SU-DHL-6 (cell line): ENCODE measurements around the gene RUSC2.

Experiments used
- EZH2phosphoT487 ChIP-seq: fragments of 200-600 bp; sonication (generic), shearing (Covaris generic); conservative IDR thresholded peaks from 2 replicates; pipeline ENCODE4 v1.6.1; 2018; ENCODE audit warnings: mild to moderate bottlenecking, antibody characterized with exemption, low read length, moderate library complexity, mixed read lengths
- TF ChIP-seq, protein P1 (sequence below): fragments of 200-600 bp; sonication (generic); IDR thresholded peaks from one replicate; pipeline ENCODE4 v1.5.1; 2017; ENCODE audit warnings: antibody characterized with exemption, mild to moderate bottlenecking, low read length, moderate library complexity; ENCODE audit not compliant: insufficient read depth, poor library complexity, severe bottlenecking

DNA sequence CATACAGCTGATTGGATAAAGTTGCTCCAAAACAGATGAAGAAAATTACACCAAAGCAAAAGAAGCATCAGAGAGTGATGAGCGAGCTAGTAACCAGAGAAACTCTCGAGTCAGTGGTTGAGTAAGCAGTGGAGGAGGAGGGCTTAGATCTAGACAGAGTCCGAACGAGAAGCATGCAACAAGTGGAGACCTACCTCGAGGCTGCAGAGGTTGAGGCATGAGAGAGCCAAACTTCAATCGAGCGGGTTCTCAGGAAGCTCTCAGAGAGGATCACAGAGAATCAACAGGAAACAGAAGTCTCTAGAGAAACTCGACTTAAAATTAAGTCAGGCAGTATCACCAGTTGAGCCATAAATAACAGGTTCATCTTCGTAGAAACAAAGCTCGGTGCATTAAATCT, 6.1 kb downstream of the RUSC2 start:
- TF ChIP-seq, protein P1, sequence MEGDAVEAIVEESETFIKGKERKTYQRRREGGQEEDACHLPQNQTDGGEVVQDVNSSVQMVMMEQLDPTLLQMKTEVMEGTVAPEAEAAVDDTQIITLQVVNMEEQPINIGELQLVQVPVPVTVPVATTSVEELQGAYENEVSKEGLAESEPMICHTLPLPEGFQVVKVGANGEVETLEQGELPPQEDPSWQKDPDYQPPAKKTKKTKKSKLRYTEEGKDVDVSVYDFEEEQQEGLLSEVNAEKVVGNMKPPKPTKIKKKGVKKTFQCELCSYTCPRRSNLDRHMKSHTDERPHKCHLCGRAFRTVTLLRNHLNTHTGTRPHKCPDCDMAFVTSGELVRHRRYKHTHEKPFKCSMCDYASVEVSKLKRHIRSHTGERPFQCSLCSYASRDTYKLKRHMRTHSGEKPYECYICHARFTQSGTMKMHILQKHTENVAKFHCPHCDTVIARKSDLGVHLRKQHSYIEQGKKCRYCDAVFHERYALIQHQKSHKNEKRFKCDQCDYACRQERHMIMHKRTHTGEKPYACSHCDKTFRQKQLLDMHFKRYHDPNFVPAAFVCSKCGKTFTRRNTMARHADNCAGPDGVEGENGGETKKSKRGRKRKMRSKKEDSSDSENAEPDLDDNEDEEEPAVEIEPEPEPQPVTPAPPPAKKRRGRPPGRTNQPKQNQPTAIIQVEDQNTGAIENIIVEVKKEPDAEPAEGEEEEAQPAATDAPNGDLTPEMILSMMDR, result no peak
- no peak for TF ChIP-seq EZH2phosphoT487
